NCI-H1105 treated with DMSO at 0.1 percent for 48 hours (cell line): ENCODE results near the gene GFRA4.
"Not testable (repeated sequence)": the region's sequence is repeated elsewhere in the genome, so short reads cannot be mapped to it uniquely, and the experiment has no call there.

Experiments used
- DNase-seq: peaks from one replicate; lab custom pipeline; 2025; lab: John Stamatoyannopoulos, UW

Gene GFRA4

DNA sequence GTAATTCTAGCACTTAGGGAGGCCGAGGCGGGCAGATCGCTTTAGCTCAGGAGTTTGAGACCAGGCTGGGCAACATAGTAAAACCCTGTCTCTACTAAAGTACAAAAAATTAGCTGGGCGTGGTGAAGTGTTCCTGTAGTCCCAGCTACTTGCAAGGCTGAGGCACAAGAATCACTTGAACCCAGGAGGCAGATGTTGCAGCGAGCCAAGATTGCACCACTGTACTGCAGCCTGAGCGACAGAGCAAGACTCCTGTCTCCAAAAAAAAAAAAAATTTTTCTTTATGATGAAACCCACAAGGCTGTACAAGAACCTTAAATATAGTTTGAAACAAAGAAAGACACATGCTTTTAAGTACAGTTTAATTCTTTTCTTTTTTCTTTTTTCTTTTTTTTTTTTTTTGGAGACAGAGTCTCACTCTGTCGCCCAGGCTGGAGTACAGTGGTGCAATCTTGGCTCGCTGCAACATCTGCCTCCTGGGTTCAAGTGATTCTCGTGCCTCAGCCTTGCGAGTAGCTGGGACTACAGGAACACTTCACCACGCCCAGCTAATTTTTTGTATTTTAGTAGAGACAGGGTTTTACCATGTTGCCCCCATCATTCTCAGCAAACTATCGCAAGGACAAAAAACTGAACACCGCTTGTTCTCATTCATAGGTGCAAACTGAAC is 47.9 kb downstream of the GFRA4 start:
- not testable (repeated sequence) for DNase-seq

DNA sequence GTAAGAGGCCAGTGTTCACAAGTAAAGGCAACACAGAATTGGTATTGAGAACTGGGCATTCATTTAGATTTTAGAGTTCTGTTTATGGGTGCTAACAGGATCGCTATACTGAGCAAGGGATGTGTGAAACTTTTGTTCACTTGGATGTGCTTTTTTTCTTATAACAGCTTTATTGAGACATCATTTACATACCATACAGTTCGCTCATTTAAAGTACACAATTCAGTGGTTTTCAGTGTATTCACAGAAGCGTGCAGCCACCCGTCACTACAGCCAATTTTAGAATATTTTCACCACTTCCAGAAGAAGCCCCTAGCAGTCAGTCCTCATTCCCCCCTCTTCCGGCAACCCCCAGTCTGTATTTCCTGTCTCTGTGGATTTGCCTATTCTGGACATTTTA is 48.7 kb downstream of the GFRA4 start:
- no peak for DNase-seq

- DNase-seq: no peak
Observed at GRCh38 chr20:3613821-3614440, 49.3 kb downstream of the GFRA4 start.

GRCh38 chr20:3612795-3613572 is 50.2 kb downstream of the GFRA4 start:
- DNase-seq: no peak

DNA sequence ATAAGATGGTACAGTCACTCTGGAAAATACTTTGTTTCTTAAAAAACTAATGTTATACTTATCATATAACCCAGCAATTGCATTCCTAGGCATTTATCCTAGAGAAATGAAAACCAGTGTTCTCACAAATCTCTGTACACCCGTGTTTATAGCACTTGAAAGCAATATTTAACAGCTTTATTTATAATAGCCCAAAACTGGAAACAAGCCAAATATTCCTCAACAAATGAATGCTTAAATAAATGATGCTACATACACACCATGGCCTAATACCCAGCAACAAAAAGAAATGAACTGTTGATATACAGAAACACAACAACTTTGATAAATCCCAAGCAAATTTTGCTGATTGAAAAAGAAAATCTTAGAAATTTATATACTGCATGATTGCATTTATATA is 51.3 kb downstream of the GFRA4 start:
- DNase-seq: peak; percentile 13
